Activated CD4-positive, alpha-beta T cell treated with anti-CD3 and anti-CD28 coated beads for 4 hours (primary cell): ENCODE results near the gene PRELID1.
"Not testable (repeated sequence)": the region's sequence is repeated elsewhere in the genome, so short reads cannot be mapped to it uniquely, and the experiment has no call there.

Source experiments
- DNase-seq, 2 donors: peaks; one replicate each; pipeline ENCODE4 v3.0.0-alpha.2; 2020

The PRELID1 gene

GRCh38 chr5:177303121-177303924 lies at the start of gene PRELID1, which contains the start of gene RAB24:
TSS of gene PRELID1 (plus strand) at chr5:177303799. CDS start at chr5:177303986, 187 bp downstream.
TSS of gene RAB24 (minus strand) at chr5:177303719. CDS start at chr5:177303288, 431 bp downstream.
- DNase-seq = peak; percentile 80 to 85

- DNase-seq = no peak
Observed at GRCh38 chr5:177256296-177256695, 47.3 kb upstream of the PRELID1 start.

GRCh38 chr5:177258711-177259110 lies 44.9 kb upstream of the PRELID1 start:
- not testable (repeated sequence) for DNase-seq

GRCh38 chr5:177260961-177261360 lies 42.6 kb upstream of the PRELID1 start:
- DNase-seq = no peak

GRCh38 chr5:177261510-177261909 lies 42.1 kb upstream of the PRELID1 start:
- no peak for DNase-seq

GRCh38 chr5:177264178-177264577 lies 39.4 kb upstream of the PRELID1 start:
- DNase-seq = no peak

- DNase-seq = no peak
Observed at GRCh38 chr5:177265395-177265794, 38.2 kb upstream of the PRELID1 start.

GRCh38 chr5:177269232-177269895 lies 34.2 kb upstream of the PRELID1 start:
- DNase-seq = no peak

- no peak for DNase-seq
Observed at GRCh38 chr5:177269976-177270375, 33.6 kb upstream of the PRELID1 start.

- no peak for DNase-seq
Observed at GRCh38 chr5:177270653-177271052, 32.9 kb upstream of the PRELID1 start.

- DNase-seq = no peak
Observed at GRCh38 chr5:177271113-177271512, 32.5 kb upstream of the PRELID1 start.

- no peak for DNase-seq
Observed at GRCh38 chr5:177275883-177276282, 27.7 kb upstream of the PRELID1 start.

- DNase-seq = no peak
Observed at GRCh38 chr5:177276886-177277285, 26.7 kb upstream of the PRELID1 start.

- DNase-seq = no peak
Observed at GRCh38 chr5:177288191-177288590, 15.4 kb upstream of the PRELID1 start.

- DNase-seq = no peak
Observed at GRCh38 chr5:177290816-177291596, 12.6 kb upstream of the PRELID1 start.

GRCh38 chr5:177291735-177292134 lies 11.9 kb upstream of the PRELID1 start:
- DNase-seq = no peak

GRCh38 chr5:177293819-177294581 lies 9.6 kb upstream of the PRELID1 start:
- DNase-seq = no peak

- no peak for DNase-seq
Observed at GRCh38 chr5:177294632-177295031, 9.0 kb upstream of the PRELID1 start.

GRCh38 chr5:177295924-177296323 lies 7.7 kb upstream of the PRELID1 start:
- DNase-seq = no peak

- DNase-seq = no peak
Observed at GRCh38 chr5:177296581-177296980, 7.0 kb upstream of the PRELID1 start.

- no peak for DNase-seq
Observed at GRCh38 chr5:177297922-177298321, 5.7 kb upstream of the PRELID1 start.

- DNase-seq = no peak
Observed at GRCh38 chr5:177299697-177300096, 3.9 kb upstream of the PRELID1 start.
